SH-SY5Y (cell line): ENCODE data around the gene FAM199X.

Experiments
- GATA2 ChIP-seq: IDR thresholded peaks from 2 replicates; pipeline ENCODE4 v1.6.1; 2011; ENCODE audit warnings: mild to moderate bottlenecking, low read depth, low read length
- GATA3 ChIP-seq: IDR thresholded peaks from 2 replicates; pipeline ENCODE4 v1.6.1; 2011; ENCODE audit warnings: low read depth, mild to moderate bottlenecking, low read length, moderate library complexity

GRCh38 chrX:104151037-104151436 lies 15.2 kb upstream of the FAM199X start:
- no peak for TF ChIP-seq GATA3
- no peak for TF ChIP-seq GATA2
